Measurements from ENCODE around the gene KLHL22. TPM values are rescaled to one million over a fixed set of nuclear protein-coding genes. Genes with fewer than 3 reads are reported as not detected.
"Not testable (repeated sequence)": the region's sequence is repeated elsewhere in the genome, so short reads cannot be mapped to it uniquely, and the experiment has no call there.

Gene KLHL22
- total RNA-seq, 4 donors from 2014 or later: 38.0 to 76.9 (median 61.0) TPM

DNA sequence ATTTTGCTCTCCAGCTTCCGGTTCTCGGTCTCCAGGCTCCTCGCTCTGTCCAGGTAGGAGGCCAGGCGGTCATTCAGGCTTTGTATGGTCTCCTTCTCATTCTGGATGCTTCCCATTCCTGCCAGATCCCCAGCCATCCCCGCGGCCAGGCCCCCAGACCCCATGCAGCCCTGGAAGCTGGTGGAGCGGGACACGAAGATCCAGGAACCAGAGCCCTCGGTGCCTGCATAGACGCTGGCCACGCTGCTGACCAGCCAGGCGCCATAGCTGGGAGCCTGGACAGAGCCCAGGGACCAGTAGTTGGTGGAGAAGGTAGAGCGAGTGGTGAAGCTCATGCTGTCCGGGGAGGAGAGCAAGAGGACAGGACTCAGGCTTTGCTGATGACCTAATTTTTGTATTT lies 11.8 kb downstream of the KLHL22 start:
- no peak for DNase-seq
- no peak for TF ChIP-seq POLR2A (IDR thresholded peaks at IDR 0.05)
- TF ChIP-seq, protein P1, sequence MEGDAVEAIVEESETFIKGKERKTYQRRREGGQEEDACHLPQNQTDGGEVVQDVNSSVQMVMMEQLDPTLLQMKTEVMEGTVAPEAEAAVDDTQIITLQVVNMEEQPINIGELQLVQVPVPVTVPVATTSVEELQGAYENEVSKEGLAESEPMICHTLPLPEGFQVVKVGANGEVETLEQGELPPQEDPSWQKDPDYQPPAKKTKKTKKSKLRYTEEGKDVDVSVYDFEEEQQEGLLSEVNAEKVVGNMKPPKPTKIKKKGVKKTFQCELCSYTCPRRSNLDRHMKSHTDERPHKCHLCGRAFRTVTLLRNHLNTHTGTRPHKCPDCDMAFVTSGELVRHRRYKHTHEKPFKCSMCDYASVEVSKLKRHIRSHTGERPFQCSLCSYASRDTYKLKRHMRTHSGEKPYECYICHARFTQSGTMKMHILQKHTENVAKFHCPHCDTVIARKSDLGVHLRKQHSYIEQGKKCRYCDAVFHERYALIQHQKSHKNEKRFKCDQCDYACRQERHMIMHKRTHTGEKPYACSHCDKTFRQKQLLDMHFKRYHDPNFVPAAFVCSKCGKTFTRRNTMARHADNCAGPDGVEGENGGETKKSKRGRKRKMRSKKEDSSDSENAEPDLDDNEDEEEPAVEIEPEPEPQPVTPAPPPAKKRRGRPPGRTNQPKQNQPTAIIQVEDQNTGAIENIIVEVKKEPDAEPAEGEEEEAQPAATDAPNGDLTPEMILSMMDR (IDR thresholded peaks at IDR 0.05): no peak
- Histone ChIP-seq H3K9me3 (no peaks in the 10 kb centered on the region), H3K27ac (no peak overlapping the region), H3K27me3 (no peaks in the 10 kb centered on the region), H3K36me3 (no peaks in the 10 kb centered on the region), H3K4me1 (no peaks in the 10 kb centered on the region), H3K4me3 (replicated peaks in 1 of 3) (no peak overlapping the region)
- intact Hi-C loops (cut with DNase I): no loop called here
- WGBS, 2 donors: 96 to 98% methylated on average over 14 of the region's 14 CpGs

DNA sequence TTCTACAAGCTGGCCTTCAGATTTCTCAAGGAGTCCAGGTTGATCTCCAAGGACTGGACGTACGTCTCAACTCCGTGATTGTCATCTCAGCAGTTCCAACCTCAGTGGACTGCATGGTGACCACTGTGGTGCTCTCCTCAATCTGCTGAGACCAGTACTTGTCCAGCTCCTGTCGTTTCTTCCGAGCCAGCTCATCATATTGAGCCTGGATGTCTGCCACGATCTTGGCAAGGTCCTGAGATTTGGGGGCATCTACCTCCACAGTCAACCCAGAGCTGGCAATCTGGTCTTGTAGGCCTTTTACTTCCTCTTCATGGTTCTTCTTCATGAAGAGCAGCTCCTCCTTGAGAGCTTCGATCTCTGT lies 12.5 kb downstream of the KLHL22 start:
- H3K27ac ChIP-seq, DNase-seq: not testable (repeated sequence)
- 97 to 99% methylated on average over 7 of the region's 7 CpGs for WGBS, 2 donors

DNA sequence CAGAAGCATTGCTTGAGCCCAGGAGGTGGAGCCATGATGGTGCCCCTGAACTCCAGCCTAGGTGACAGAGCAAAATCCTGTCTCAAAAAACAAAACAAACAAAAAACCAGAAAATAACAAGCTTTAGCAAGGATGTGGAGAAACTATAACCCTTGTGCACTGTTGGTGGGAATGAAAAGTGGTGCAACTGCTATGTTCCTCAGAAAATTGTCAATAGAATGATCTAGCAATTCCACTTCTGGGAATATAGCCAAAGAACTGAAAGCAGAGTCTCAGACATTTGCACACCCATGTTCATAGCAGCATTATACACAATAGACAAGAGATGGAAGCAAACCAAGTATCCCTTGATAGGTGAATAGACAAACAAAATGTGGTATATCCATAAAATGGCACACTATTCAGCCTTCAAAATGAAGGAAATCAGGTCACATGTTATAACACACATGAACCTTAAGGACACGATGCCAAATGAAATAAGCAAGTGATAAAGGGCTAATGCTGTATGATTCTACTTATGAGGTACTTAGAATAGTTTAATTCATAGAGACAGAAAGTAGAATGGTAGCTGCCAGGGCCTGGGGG lies 15.9 kb downstream of the KLHL22 start:
- no peak for DNase-seq
- no peak overlapping the region for H3K27ac ChIP-seq
- H3K4me3 ChIP-seq (replicated peaks in 1 of 3): no peak overlapping the region
- TF ChIP-seq POLR2A (IDR thresholded peaks at IDR 0.05): no peak
- H3K4me1 ChIP-seq: no peaks in the 10 kb centered on the region
- intact Hi-C loops (cut with DNase I): no loop called here
- no peaks in the 10 kb centered on the region for H3K36me3 ChIP-seq
- no peaks in the 10 kb centered on the region for H3K9me3 ChIP-seq
- no peaks in the 10 kb centered on the region for H3K27me3 ChIP-seq
- 95 to 100% methylated on average over 1 of the region's 1 CpG for WGBS, 2 donors

More for the DNA sequence above, 12.5 kb downstream of the KLHL22 start:
- H3K36me3 ChIP-seq; H3K4me1 ChIP-seq; H3K9me3 ChIP-seq; H3K4me3 ChIP-seq (replicated peaks in 1 of 3); intact Hi-C loops (cut with DNase I); H3K27me3 ChIP-seq: not testable (repeated sequence)

DNA sequence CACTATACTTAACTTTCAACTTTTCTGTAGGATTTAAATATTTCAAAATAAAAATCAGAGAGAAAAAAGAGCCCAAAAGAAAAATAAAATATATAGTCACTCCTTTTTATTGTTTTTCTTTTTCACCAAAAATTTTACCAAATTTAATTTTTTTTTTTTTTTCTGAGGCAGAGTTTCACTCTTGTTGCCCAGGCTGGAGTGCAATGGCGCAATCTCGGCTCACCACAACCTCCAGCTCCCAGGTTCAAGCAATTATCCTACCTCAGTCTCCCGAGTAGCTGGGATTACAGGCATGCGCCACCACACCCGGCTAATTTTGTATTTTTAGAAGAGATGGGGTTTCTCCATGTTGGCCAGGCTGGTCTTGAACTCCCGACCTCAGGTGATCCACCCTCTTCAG lies 17.5 kb downstream of the KLHL22 start:
- 95% methylated on average over 6 of the region's 6 CpGs for WGBS, 2 donors
- intact Hi-C loops (cut with DNase I): not testable (repeated sequence)

DNA sequence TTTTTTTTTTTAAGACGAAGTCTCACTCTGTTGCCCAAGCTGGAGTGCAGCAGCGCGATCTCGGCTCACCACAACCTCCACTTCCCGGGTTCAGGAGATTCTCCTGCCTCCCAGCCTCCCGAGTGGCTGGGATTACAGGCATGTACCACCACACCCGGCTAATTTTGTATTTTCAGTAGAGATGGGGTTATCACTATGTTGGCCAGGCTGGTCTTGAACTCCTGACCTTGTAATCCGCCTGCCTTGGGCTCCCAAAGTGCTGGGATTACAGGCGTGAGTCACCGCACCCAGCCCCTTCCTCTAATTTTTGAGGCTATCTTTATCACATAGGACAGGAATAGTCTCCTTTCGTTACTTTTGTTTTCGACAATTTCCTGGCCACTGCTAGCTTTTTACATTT lies 20.0 kb downstream of the KLHL22 start:
- intact Hi-C loops (cut with DNase I); H3K27me3 ChIP-seq; H3K27ac ChIP-seq; H3K9me3 ChIP-seq; H3K36me3 ChIP-seq; H3K4me3 ChIP-seq (replicated peaks in 1 of 3); DNase-seq; H3K4me1 ChIP-seq: not testable (repeated sequence)
- WGBS, 2 donors: 86 to 94% methylated on average over 12 of the region's 12 CpGs

More for the DNA sequence above, 17.5 kb downstream of the KLHL22 start:
- not testable (repeated sequence) for DNase-seq; H3K36me3 ChIP-seq; H3K27me3 ChIP-seq; H3K4me1 ChIP-seq; H3K27ac ChIP-seq; H3K4me3 ChIP-seq (replicated peaks in 1 of 3); H3K9me3 ChIP-seq

DNA sequence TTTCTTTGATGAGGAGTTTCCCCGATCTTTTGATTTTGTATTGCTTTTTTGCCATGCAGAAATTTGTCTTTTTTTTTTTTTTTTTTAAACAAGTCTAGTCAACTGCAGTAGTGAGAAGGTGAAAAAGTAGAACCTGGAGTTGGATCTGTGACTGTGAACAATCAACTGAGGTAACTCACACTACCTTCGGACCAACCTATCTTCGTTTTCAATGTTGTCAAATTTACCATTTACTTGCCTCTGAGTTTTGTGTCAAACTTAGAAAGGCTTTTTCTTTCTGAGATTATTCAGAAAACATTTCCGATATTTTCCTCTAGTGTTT lies 20.5 kb downstream of the KLHL22 start:
- Histone ChIP-seq H3K27ac (no peak overlapping the region), H3K27me3 (no peaks in the 10 kb centered on the region), H3K4me3 (replicated peaks in 1 of 3) (no peak overlapping the region), H3K9me3 (no peaks in the 10 kb centered on the region), H3K36me3 (no peaks in the 10 kb centered on the region), H3K4me1 (no peaks in the 10 kb centered on the region)
- DNase-seq: no peak
- intact Hi-C loops (cut with DNase I): no loop called here
- TF ChIP-seq, protein P1 (IDR thresholded peaks at IDR 0.05): no peak
- TF ChIP-seq POLR2A (IDR thresholded peaks at IDR 0.05): no peak
- 95% methylated on average over 4 of the region's 4 CpGs for WGBS, 2 donors

DNA sequence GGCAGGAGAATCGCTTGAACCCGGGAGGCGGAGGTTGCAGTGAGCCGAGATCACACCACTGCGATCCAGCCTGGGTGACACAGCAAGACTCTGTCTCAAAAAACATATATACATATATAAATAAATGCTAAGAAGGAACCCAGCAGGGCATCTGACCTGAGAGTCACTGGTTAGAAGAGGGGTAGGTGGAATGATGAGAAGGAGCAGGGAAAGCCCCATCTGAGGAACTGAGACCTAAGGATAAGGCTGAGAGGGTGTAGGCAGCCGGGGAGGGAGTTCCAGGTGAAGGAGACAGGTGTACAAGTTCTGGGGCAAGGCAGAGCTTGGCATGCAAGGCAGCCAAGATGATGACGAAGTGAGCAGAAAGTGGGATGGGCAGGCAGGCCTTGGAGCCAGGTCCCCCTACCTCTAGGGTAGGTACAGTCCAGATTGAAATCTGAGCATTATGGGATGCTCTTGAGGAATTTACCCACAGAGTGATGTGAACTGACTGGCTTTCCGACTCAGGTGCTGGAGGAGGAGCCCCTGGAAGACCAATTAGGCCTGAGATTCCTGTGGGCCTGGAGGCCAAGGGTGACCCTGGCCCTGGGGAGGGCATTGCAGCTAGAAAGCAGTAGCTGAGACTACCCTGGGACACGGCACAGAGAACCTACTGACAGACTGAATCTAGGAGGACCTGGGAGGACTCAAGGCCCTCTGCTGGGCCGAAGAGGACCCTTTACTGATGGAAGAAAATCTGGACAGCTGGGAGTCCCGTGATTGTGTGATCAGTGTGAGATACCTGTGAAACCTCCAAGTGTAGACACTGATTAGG lies 22.8 kb downstream of the KLHL22 start:
- no peak for DNase-seq
- Histone ChIP-seq H3K36me3 (no peaks in the 10 kb centered on the region), H3K27me3 (no peaks in the 10 kb centered on the region), H3K4me1 (no peaks in the 10 kb centered on the region), H3K4me3 (replicated peaks in 1 of 3) (no peak overlapping the region), H3K9me3 (no peaks in the 10 kb centered on the region), H3K27ac (no peak overlapping the region)
- TF ChIP-seq POLR2A (IDR thresholded peaks at IDR 0.05): no peak
- TF ChIP-seq, protein P1 (IDR thresholded peaks at IDR 0.05): no peak
- WGBS, 2 donors: 92% methylated on average over 11 of the region's 11 CpGs
- intact Hi-C loops (cut with DNase I): no loop called here
